RWPE2 (cell line): ENCODE measurements around the gene NFE2L3.
A peak's percentile ranks its signal among the peaks of the same experiment; 100 is the strongest.

Experiments
- ATAC-seq: fragments of 200-7000 bp; cut with Tn5 transposase; 3 replicates; pipeline ENCODE4 v1.9.1; 2021; ENCODE audit warnings: low read depth
- DNase-seq: peaks from one replicate; pipeline ENCODE4 v3.0.0-alpha.2; 2020; ENCODE audit warnings: low spot score
- H3K27ac ChIP-seq: fragments of 450-650 bp; 2 replicates; pipeline ENCODE4 v1.5.1; 2017; ENCODE audit warnings: mild to moderate bottlenecking; ENCODE audit not compliant: poor library complexity, severe bottlenecking
- H3K27me3 ChIP-seq: fragments of 250-450 bp; sonication (Bioruptor Pico); 2 replicates; pipeline ENCODE4 v1.5.1; 2021; ENCODE audit warnings: mild to moderate bottlenecking, moderate library complexity; ENCODE audit not compliant: insufficient read depth, poor library complexity, severe bottlenecking
- H3K36me3 ChIP-seq: fragments of 250-450 bp; sonication (Bioruptor Pico); 2 replicates; pipeline ENCODE4 v1.5.1; 2020; ENCODE audit warnings: low read depth, mild to moderate bottlenecking, moderate library complexity
- H3K4me1 ChIP-seq: fragments of 250-450 bp; sonication (Bioruptor Pico); 2 replicates; pipeline ENCODE4 v1.5.1; 2021; ENCODE audit warnings: mild to moderate bottlenecking, moderate library complexity; ENCODE audit not compliant: insufficient read depth, poor library complexity, severe bottlenecking
- H3K4me3 ChIP-seq: fragments of 250-450 bp; sonication (Bioruptor Pico); 2 replicates; pipeline ENCODE4 v1.5.1; 2021; ENCODE audit warnings: mild to moderate bottlenecking, moderate library complexity; ENCODE audit not compliant: severe bottlenecking
- H3K9me3 ChIP-seq: fragments of 250-450 bp; sonication (Bioruptor Pico); 2 replicates; pipeline ENCODE4 v1.5.1; 2021; ENCODE audit warnings: mild to moderate bottlenecking, moderate library complexity; ENCODE audit not compliant: severe bottlenecking
- TF ChIP-seq, protein P1 (sequence below): fragments of 450-650 bp; IDR thresholded peaks from one replicate; pipeline ENCODE4 v1.5.1; 2017; ENCODE audit warnings: mild to moderate bottlenecking, moderate library complexity; ENCODE audit not compliant: poor library complexity, severe bottlenecking

Gene NFE2L3

DNA sequence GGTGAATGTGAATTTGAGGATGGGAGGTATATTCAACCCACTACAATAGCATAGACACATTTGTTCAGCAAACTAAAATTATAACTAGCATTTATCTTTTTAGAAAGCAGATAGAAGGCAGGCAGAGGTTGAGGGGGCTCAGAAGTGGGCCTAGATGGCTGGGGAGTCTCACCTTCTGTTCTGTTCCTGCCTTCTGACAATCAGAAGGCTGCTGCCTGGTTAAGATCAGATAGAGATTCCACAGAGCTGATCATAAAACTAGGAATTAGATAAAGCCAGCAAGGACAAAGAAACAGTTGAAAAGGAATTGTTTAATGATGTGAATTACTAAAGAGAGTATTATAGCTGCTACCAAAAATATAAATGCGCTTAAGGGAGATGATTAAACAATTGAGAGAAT, 11.6 kb upstream of the NFE2L3 start:
- TF ChIP-seq, protein P1, sequence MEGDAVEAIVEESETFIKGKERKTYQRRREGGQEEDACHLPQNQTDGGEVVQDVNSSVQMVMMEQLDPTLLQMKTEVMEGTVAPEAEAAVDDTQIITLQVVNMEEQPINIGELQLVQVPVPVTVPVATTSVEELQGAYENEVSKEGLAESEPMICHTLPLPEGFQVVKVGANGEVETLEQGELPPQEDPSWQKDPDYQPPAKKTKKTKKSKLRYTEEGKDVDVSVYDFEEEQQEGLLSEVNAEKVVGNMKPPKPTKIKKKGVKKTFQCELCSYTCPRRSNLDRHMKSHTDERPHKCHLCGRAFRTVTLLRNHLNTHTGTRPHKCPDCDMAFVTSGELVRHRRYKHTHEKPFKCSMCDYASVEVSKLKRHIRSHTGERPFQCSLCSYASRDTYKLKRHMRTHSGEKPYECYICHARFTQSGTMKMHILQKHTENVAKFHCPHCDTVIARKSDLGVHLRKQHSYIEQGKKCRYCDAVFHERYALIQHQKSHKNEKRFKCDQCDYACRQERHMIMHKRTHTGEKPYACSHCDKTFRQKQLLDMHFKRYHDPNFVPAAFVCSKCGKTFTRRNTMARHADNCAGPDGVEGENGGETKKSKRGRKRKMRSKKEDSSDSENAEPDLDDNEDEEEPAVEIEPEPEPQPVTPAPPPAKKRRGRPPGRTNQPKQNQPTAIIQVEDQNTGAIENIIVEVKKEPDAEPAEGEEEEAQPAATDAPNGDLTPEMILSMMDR, result no peak
- Histone ChIP-seq H3K4me1 (no peaks in the 10 kb centered on the region), H3K36me3 (no peaks in the 10 kb centered on the region), H3K27me3 (no peaks in the 10 kb centered on the region), H3K4me3 (no peak overlapping the region), H3K27ac (no peak overlapping the region), H3K9me3 (no peaks in the 10 kb centered on the region)
- ATAC-seq (no peak), DNase-seq (no peak)

DNA sequence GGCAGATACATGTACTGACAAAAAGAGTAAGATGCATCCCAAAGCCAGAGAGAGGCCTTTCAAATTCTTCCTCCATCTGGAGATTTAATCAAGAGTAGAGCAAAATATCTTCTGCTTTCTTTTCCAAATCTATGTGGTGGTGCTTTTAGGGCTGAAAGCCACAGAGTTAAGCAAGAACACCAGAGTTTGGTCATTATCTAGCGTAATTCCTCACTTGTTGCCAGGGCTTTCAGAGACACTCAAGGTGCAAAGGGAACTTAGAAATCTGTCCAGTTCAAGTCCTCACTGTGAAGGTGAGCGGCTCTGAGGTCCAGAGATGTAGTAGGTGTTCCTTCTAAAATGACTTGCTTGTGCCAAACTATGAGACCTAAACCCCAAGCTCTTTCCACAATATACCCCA, 10.9 kb upstream of the NFE2L3 start:
- H3K27ac ChIP-seq, result no peak overlapping the region
- TF ChIP-seq, protein P1, result no peak
- H3K4me3 ChIP-seq, result no peak overlapping the region
- H3K9me3 ChIP-seq, result no peaks in the 10 kb centered on the region
- no peaks in the 10 kb centered on the region for H3K27me3 ChIP-seq
- no peak for ATAC-seq
- H3K4me1 ChIP-seq, result no peaks in the 10 kb centered on the region
- no peak for DNase-seq
- H3K36me3 ChIP-seq, result no peaks in the 10 kb centered on the region

DNA sequence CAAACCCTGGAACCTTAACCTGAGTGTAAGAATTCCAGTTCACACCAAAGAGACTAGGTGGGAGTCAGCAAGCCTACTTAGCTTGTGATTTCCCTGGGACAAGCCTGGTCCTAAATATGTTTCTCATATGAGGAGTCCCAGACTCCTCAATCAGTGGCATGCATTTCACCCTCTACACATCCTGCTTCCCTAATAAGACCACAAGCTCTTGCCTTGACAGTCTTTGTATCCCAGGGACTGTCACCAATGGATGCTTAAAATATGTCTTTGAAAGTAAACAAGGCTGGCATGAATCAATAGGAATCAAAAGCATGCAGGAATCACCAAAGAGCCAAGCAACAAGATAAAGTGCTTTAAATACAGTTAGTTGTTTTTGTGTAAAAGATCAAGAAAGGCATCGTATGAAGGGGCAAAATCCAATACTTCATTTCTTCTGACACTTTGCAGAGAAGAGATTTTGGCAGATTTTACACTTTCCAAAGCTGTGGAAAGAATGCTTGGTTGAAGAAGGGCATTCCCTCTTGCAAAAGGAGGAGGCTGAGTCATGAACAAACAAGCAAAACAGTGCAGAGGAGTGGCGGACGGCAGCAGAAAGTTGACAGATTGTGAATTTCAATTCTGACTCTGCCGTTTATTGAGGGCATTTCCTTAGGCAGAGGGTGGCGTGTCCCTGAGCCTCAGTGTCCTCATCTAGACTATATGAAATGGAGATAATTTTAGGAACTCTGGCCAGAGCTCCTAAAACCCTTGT, 8.5 kb upstream of the NFE2L3 start:
- no peaks in the 10 kb centered on the region for H3K27me3 ChIP-seq
- ATAC-seq (peak; percentile 68), DNase-seq (no peak)
- no peaks in the 10 kb centered on the region for H3K36me3 ChIP-seq
- TF ChIP-seq, protein P1, result no peak
- no peak overlapping the region for H3K27ac ChIP-seq
- no peaks in the 10 kb centered on the region for H3K4me1 ChIP-seq
- H3K4me3 ChIP-seq, result no peak overlapping the region
- H3K9me3 ChIP-seq, result no peaks in the 10 kb centered on the region

DNA sequence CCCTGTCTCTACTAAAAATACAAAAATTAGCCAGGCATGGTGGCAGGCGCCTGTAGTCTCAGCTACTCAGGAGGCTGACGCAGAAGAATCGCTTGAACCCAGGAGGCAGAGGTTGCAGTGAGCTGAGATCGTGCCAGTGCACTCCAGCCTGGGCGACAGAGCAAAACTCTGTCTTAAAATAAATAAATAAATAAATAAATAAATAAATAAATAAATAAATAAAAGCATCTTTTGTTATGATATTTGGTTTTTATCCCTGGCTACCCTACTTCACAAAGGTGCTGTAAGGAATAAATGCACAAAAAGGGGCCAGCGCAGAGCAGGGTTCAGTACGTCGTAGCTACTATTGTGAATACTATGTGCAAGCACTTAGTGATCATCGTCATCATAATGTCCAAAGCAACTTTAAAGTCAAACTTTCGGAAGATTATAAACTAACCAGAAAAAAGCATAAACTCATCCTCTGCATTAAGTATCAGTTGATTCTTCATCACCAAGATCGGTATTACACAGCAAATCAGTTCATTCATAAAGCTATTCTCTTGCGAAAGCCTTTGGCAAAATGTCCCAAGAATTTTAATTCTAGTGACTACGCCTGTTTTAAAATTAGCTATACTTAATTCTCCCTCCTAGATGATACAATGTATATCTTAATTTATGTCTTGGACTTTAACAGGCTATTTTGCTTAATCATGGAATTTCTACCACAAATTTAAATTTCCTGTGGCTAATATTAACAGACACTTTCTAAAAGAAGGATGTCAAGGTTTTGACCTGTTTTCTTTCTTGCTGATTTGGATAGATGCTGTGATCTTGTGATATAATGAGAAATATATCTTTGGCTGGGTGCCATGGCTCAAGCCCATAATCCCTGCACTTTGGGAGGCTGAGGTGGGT, 7.6 kb upstream of the NFE2L3 start:
- DNase-seq (no peak), ATAC-seq (no peak)
- H3K4me1 ChIP-seq, result no peaks in the 10 kb centered on the region
- TF ChIP-seq, protein P1, result no peak
- H3K36me3 ChIP-seq, result no peaks in the 10 kb centered on the region
- no peak overlapping the region for H3K4me3 ChIP-seq
- no peak overlapping the region for H3K27ac ChIP-seq
- no peaks in the 10 kb centered on the region for H3K9me3 ChIP-seq
- H3K27me3 ChIP-seq, result no peaks in the 10 kb centered on the region
